Fibroblast of pulmonary artery (primary cell): ENCODE data around the gene CEP19.

Source experiments
- DNase-seq: peaks from one replicate; pipeline ENCODE4 v3.0.0-alpha.2; 2010; ENCODE audit warnings: low read depth
- H3K4me3 ChIP-seq: replicated peaks from 2 replicates; pipeline ENCODE4 v1.5.1; 2011; ENCODE audit warnings: low read depth, mild to moderate bottlenecking, control low read depth, low read length, moderate library complexity
- CTCF ChIP-seq: IDR thresholded peaks from 2 replicates; pipeline ENCODE4 v1.5.1; 2011; ENCODE audit warnings: mild to moderate bottlenecking, control low read depth, low read length, inconsistent platforms; ENCODE audit errors: missing control alignments

The CEP19 gene

GRCh38 chr3:196691386-196691785, 20.7 kb downstream of the CEP19 start:
- DNase-seq: no peak
- no peak for TF ChIP-seq CTCF
- H3K4me3 ChIP-seq: no peak overlapping the region

GRCh38 chr3:196689941-196690660, 21.9 kb downstream of the CEP19 start:
- H3K4me3 ChIP-seq: no peak overlapping the region
- DNase-seq: no peak
- no peak for TF ChIP-seq CTCF

- no peak for TF ChIP-seq CTCF
- DNase-seq: peak; percentile 99
- no peak overlapping the region for H3K4me3 ChIP-seq
These were observed 23.7 kb downstream of the CEP19 start for GRCh38 chr3:196688349-196688748.

- TF ChIP-seq CTCF: no peak
- H3K4me3 ChIP-seq: no peak overlapping the region
- DNase-seq: peak; percentile 28
These were observed 25.6 kb downstream of the CEP19 start for GRCh38 chr3:196686436-196686835.

GRCh38 chr3:196684548-196685407, 27.3 kb downstream of the CEP19 start:
- H3K4me3 ChIP-seq: no peak overlapping the region
- peak; percentile 82 for TF ChIP-seq CTCF
- DNase-seq: peak; percentile 75

GRCh38 chr3:196677931-196678330, 34.1 kb downstream of the CEP19 start:
- H3K4me3 ChIP-seq: no peak overlapping the region
- TF ChIP-seq CTCF: no peak
- DNase-seq: no peak
